Hepatocyte (in vitro differentiated cells): Measurements from ENCODE around the gene SOX6.

Experiments used
- CTCF ChIP-seq: fragments of 200-600 bp; sonication (generic); IDR thresholded peaks from 2 replicates; pipeline ENCODE4 v1.5.1; 2016; ENCODE audit warnings: antibody characterized with exemption, mild to moderate bottlenecking; ENCODE audit not compliant: poor library complexity
- EZH2 ChIP-seq: fragments of 200-600 bp; sonication (generic); IDR thresholded peaks from 2 replicates; pipeline ENCODE4 v1.6.1; 2016; ENCODE audit warnings: antibody characterized with exemption, mild to moderate bottlenecking, borderline replicate concordance

GRCh38 chr11:16310943-16311342 is 45.4 kb downstream of the SOX6 start:
- no peak for TF ChIP-seq CTCF
- no peak for TF ChIP-seq EZH2
